Right lobe of liver (tissue), 4 donors: ENCODE data around the gene DCLRE1B.

ENCODE experiments used
- CTCF ChIP-seq, 4 donors: fragments of 200-600 bp in 3 of 4; fragments of 450-650 bp in 1 of 4; IDR thresholded peaks; one replicate each; pipeline versions ENCODE4 v1.5.1 to v1.8.0; 2016 to 2022; ENCODE audit warnings: antibody characterized with exemption in 4 of 4, mild to moderate bottlenecking in 2 of 4
- POLR2A ChIP-seq: fragments of 450-650 bp; IDR thresholded peaks from one replicate; pipeline ENCODE4 v1.6.1; 2017; ENCODE audit warnings: antibody characterized with exemption, mild to moderate bottlenecking
- donor health status: DM: no; HTN: no; CAD: no.
- donor health status: DM: no; HTN: no; CAD: no.
- donor health status: DM: no; HTN: yes; CAD: no.

DNA sequence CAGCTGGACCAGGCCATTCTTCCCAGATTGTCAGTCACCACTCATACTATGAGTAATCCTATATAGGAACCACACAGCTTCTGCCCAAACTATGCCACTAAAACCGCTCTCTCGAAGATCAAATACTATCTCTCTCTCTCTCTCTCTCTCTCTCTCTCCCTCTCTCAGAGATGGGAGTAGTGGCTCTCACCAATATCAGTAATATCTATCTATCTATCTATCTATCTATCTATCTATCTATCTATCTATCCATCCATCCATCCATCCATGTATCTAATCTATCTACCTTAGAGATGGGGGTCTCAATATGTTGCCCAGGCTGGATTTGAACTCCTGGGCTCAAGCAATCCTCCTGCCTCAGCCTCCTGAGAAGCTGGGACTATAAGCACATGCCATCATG is 19.3 kb downstream of the DCLRE1B start:
- TF ChIP-seq POLR2A: no peak
- TF ChIP-seq CTCF (IDR thresholded peaks at IDR 0.05): no peak
